CD4-positive, alpha-beta T cell treated with Interleukin-17A for 1 hour (primary cell): ENCODE results near the gene EIPR1.

Source experiments
- DNase-seq: peaks from one replicate; pipeline ENCODE4 v3.0.0-alpha.2; 2020

The EIPR1 gene

GRCh38 chr2:3321825-3322224 is 55.8 kb downstream of the EIPR1 start:
- no peak for DNase-seq

GRCh38 chr2:3320910-3321605 is 56.6 kb downstream of the EIPR1 start:
- no peak for DNase-seq

GRCh38 chr2:3319745-3320566 is 57.7 kb downstream of the EIPR1 start:
- no peak for DNase-seq

GRCh38 chr2:3319134-3319533 is 58.5 kb downstream of the EIPR1 start:
- no peak for DNase-seq

- no peak for DNase-seq
Observed at GRCh38 chr2:3317871-3318590, 59.6 kb downstream of the EIPR1 start.

GRCh38 chr2:3317277-3317685 is 60.3 kb downstream of the EIPR1 start:
- DNase-seq = no peak

- no peak for DNase-seq
Observed at GRCh38 chr2:3316456-3317276, 61.0 kb downstream of the EIPR1 start.

- DNase-seq = no peak
Observed at GRCh38 chr2:3314626-3315025, 63.0 kb downstream of the EIPR1 start.

GRCh38 chr2:3313781-3314375 is 63.7 kb downstream of the EIPR1 start:
- no peak for DNase-seq

GRCh38 chr2:3312576-3313345 is 64.9 kb downstream of the EIPR1 start:
- DNase-seq = peak; percentile 16

- DNase-seq = no peak
Observed at GRCh38 chr2:3311601-3312000, 66.0 kb downstream of the EIPR1 start.

GRCh38 chr2:3309496-3310355 is 67.9 kb downstream of the EIPR1 start:
- DNase-seq = no peak

- DNase-seq = no peak
Observed at GRCh38 chr2:3307901-3308300, 69.7 kb downstream of the EIPR1 start.

- no peak for DNase-seq
Observed at GRCh38 chr2:3307236-3307635, 70.4 kb downstream of the EIPR1 start.

- DNase-seq = no peak
Observed at GRCh38 chr2:3305952-3306351, 71.7 kb downstream of the EIPR1 start.

- no peak for DNase-seq
Observed at GRCh38 chr2:3305431-3305830, 72.2 kb downstream of the EIPR1 start.

GRCh38 chr2:3303583-3304406 is 73.8 kb downstream of the EIPR1 start:
- DNase-seq = peak; percentile 75

- DNase-seq = no peak
Observed at GRCh38 chr2:3302751-3303582, 74.7 kb downstream of the EIPR1 start.

- no peak for DNase-seq
Observed at GRCh38 chr2:3302421-3302750, 75.2 kb downstream of the EIPR1 start.
